Lung (tissue), 12 donors: ENCODE results near the gene PRKCA. TPM values are rescaled to one million over a fixed set of nuclear protein-coding genes. Genes with fewer than 3 reads are reported as not detected.

ENCODE experiments used
- ATAC-seq: fragments of 200-7000 bp; cut with Tn5 transposase; one replicate; pipeline ENCODE4 v1.9.1; 2020; ENCODE audit warnings: moderate number of reproducible peaks; ENCODE audit not compliant: insufficient read depth, low FRiP score
- DNase-seq, 3 donors: peaks; one replicate each; pipeline ENCODE4 v3.0.0-alpha.2; 2013 to 2017
- H3K27ac ChIP-seq, 2 donors: one replicate each; pipeline ENCODE4 v1.5.1; 2013; ENCODE audit warnings: mild to moderate bottlenecking in 2 of 2, moderate library complexity in 2 of 2, control low read depth in 1 of 2, inconsistent platforms in 1 of 2, low read depth in 1 of 2, low read length in 1 of 2
- H3K27me3 ChIP-seq, 3 donors: one replicate each; pipeline ENCODE4 v1.5.1; 2013; ENCODE audit warnings: low read length in 2 of 3; ENCODE audit not compliant: control insufficient read depth in 3 of 3, insufficient read depth in 3 of 3
- H3K36me3 ChIP-seq, 4 donors: one replicate each; pipeline ENCODE4 v1.5.1; 2013; ENCODE audit warnings: low read length in 4 of 4, mild to moderate bottlenecking in 1 of 4, moderate library complexity in 1 of 4; ENCODE audit not compliant: control insufficient read depth in 4 of 4, insufficient read depth in 4 of 4
- H3K4me1 ChIP-seq, 5 donors: one replicate each; pipeline ENCODE4 v1.5.1; 2013; ENCODE audit warnings: low read length in 5 of 5, mild to moderate bottlenecking in 2 of 5, moderate library complexity in 1 of 5; ENCODE audit not compliant: control insufficient read depth in 5 of 5, insufficient read depth in 5 of 5
- H3K4me3 ChIP-seq: one replicate; pipeline ENCODE4 v1.5.1; 2013; ENCODE audit warnings: mild to moderate bottlenecking, control low read depth, moderate library complexity
- H3K9ac ChIP-seq, 2 donors: one replicate each; pipeline ENCODE4 v1.5.1; 2013; ENCODE audit warnings: low read length in 2 of 2, control low read depth in 1 of 2; ENCODE audit not compliant: insufficient read depth in 1 of 2
- H3K9me3 ChIP-seq, 4 donors: one replicate each; pipeline ENCODE4 v1.5.1; 2013; ENCODE audit warnings: low read length in 3 of 4, mild to moderate bottlenecking in 1 of 4, moderate library complexity in 1 of 4; ENCODE audit not compliant: control insufficient read depth in 4 of 4, insufficient read depth in 3 of 4
- CTCF ChIP-seq: IDR thresholded peaks from 2 replicates; pipeline ENCODE4 v1.5.1; 2012; ENCODE audit warnings: mild to moderate bottlenecking; ENCODE audit errors: control extremely low read depth, extremely low read depth
- WGBS, 2 donors: extraction: QIAGEN DNeasy Blood & Tissue Kit; methylation state at CpG; one replicate each; pipeline ENCODE4 v1.1.7; 2013; 5-methylcytosine and 5-hydroxymethylcytosine counted together
- polyA plus RNA-seq, 2 donors: library from polyadenylated mRNA; stranded (reverse); fragments of 200-250 nt; gene quantifications; one replicate each; pipeline ENCODE4 v1.2.1, GENCODE V29; 2013
- total RNA-seq, 2 donors: library from RNA; depleted of rRNA in 1 of 2; stranded (reverse); fragments of >200 nt in 1 of 2; gene quantifications; one replicate each; pipeline ENCODE4 v1.2.1, GENCODE V29; 2014 to 2021
- donor health status: control.
- donor health status: control.
- donor health status: Bipolar disorder and iron deficiency.
- donor health status: healthy.
- donor health status: DM: yes; HTN: yes; CAD: no.

PRKCA gene
- total and polyA plus RNA-seq, 4 donors: 3.4 to 34.8 (median 13.8) TPM

GRCh38 chr17:66467766-66468165, 165.4 kb downstream of the PRKCA start:
- Histone ChIP-seq H3K9me3 (no peaks in the 10 kb centered on the region), H3K4me1 (peaks cover 4 to 23% (median 8%) of the 10 kb centered on the region in 5 donors), H3K27ac (no peak overlapping the region), H3K27me3 (no peaks in the 10 kb centered on the region), H3K36me3 (no peaks in the 10 kb centered on the region), H3K9ac (no peak overlapping the region), H3K4me3 (no peak overlapping the region)
- ATAC-seq: no peak
- no peak for TF ChIP-seq CTCF
- DNase-seq: no peak
- WGBS, 2 donors: 75 to 82% methylated on average over 6 of the region's 6 CpGs

- WGBS, 2 donors: 21 to 35% methylated on average over 5 of the region's 5 CpGs
- no peak for ATAC-seq
- H3K36me3 ChIP-seq: no peaks in the 10 kb centered on the region
- peaks cover 4 to 23% (median 6%) of the 10 kb centered on the region in 5 donors for H3K4me1 ChIP-seq
- TF ChIP-seq CTCF: no peak
- peak overlapping the region in 1 of 2 donors; percentile 77 for H3K27ac ChIP-seq
- no peaks in the 10 kb centered on the region for H3K9me3 ChIP-seq
- H3K27me3 ChIP-seq: no peaks in the 10 kb centered on the region
- H3K9ac ChIP-seq: no peak overlapping the region
- H3K4me3 ChIP-seq: no peak overlapping the region
- DNase-seq: peak in 2 of 3 donors; percentile 30 to 33
Measured at GRCh38 chr17:66468241-66469087, 166.1 kb downstream of the PRKCA start.

- TF ChIP-seq CTCF: no peak
- Histone ChIP-seq H3K36me3 (no peaks in the 10 kb centered on the region), H3K9me3 (no peaks in the 10 kb centered on the region), H3K27me3 (no peaks in the 10 kb centered on the region), H3K4me1 (peaks cover 4 to 23% (median 6%) of the 10 kb centered on the region in 5 donors), H3K27ac (peak overlapping the region in 1 of 2 donors; percentile 77), H3K4me3 (no peak overlapping the region), H3K9ac (no peak overlapping the region)
- ATAC-seq (no peak), DNase-seq (no peak)
- WGBS, 2 donors: 5 to 13% methylated on average over 3 of the region's 3 CpGs
Measured at GRCh38 chr17:66469088-66469442, 166.7 kb downstream of the PRKCA start.
